HEK293 (cell line): Measurements from ENCODE around the gene LGI4.
A peak's percentile ranks its signal among the peaks of the same experiment; 100 is the strongest.

ENCODE experiments used
- GLIS2 ChIP-seq: fragments of 450-650 bp; formaldehyde crosslinking; IDR thresholded peaks from 2 replicates; pipeline ENCODE4 v1.5.1; 2016; ENCODE audit warnings: missing biosample characterization, missing genetic modification characterization
- KLF1 ChIP-seq: fragments of 450-650 bp; formaldehyde crosslinking; IDR thresholded peaks from 2 replicates; pipeline ENCODE4 v1.5.1; 2016; ENCODE audit warnings: missing biosample characterization, missing genetic modification characterization
- KLF10 ChIP-seq: fragments of 450-650 bp; IDR thresholded peaks from 2 replicates; pipeline ENCODE4 v1.5.1; 2018; ENCODE audit warnings: missing biosample characterization, mild to moderate bottlenecking, missing genetic modification characterization
- MEIS1 ChIP-seq: sonication (generic); formaldehyde crosslinking; IDR thresholded peaks from 2 replicates; pipeline ENCODE4 v1.8.1; 2022; ENCODE audit warnings: missing genetic modification reagents, mild to moderate bottlenecking, borderline replicate concordance
- SALL2 ChIP-seq: fragments of 450-650 bp; formaldehyde crosslinking; IDR thresholded peaks from 2 replicates; pipeline ENCODE4 v1.5.0; 2017; ENCODE audit warnings: missing biosample characterization, mild to moderate bottlenecking, missing genetic modification characterization, borderline replicate concordance
- SCRT1 ChIP-seq: fragments of 450-650 bp; formaldehyde crosslinking; IDR thresholded peaks from 2 replicates; pipeline ENCODE4 v1.5.1; 2016; ENCODE audit warnings: missing biosample characterization, missing genetic modification characterization, borderline replicate concordance
- YY2 ChIP-seq: fragments of 450-650 bp; formaldehyde crosslinking; IDR thresholded peaks from 2 replicates; pipeline ENCODE4 v1.5.1; 2016; ENCODE audit warnings: missing biosample characterization, missing genetic modification characterization
- ZFP41 ChIP-seq: fragments of 450-650 bp; formaldehyde crosslinking; IDR thresholded peaks from 2 replicates; pipeline ENCODE4 v1.5.1; 2016; ENCODE audit warnings: missing biosample characterization, missing genetic modification characterization, borderline replicate concordance
- ZNF10 ChIP-seq: fragments of 450-650 bp; formaldehyde crosslinking; IDR thresholded peaks from 2 replicates; pipeline ENCODE4 v1.5.1; 2017; ENCODE audit warnings: missing biosample characterization, missing genetic modification characterization
- ZNF138 ChIP-seq: fragments of 450-650 bp; formaldehyde crosslinking; IDR thresholded peaks from 2 replicates; pipeline ENCODE4 v1.5.1; 2016; ENCODE audit warnings: missing biosample characterization, missing genetic modification characterization, borderline replicate concordance
- ZNF140 ChIP-seq: fragments of 450-650 bp; formaldehyde crosslinking; IDR thresholded peaks from 2 replicates; pipeline ENCODE4 v1.5.1; 2016; ENCODE audit warnings: missing biosample characterization, missing genetic modification characterization
- ZNF155 ChIP-seq: fragments of 450-650 bp; formaldehyde crosslinking; IDR thresholded peaks from 2 replicates; pipeline ENCODE4 v1.5.1; 2016; ENCODE audit warnings: missing biosample characterization, missing genetic modification characterization
- ZNF157 ChIP-seq: fragments of 450-650 bp; formaldehyde crosslinking; IDR thresholded peaks from 2 replicates; pipeline ENCODE4 v1.5.1; 2016; ENCODE audit warnings: missing biosample characterization, missing genetic modification characterization
- ZNF19 ChIP-seq: fragments of 450-650 bp; formaldehyde crosslinking; IDR thresholded peaks from 2 replicates; pipeline ENCODE4; 2016; ENCODE audit warnings: missing biosample characterization, missing genetic modification characterization, low read depth
- ZNF211 ChIP-seq: fragments of 450-650 bp; formaldehyde crosslinking; IDR thresholded peaks from 2 replicates; pipeline ENCODE4 v1.5.1; 2016; ENCODE audit warnings: low read depth, missing biosample characterization, missing genetic modification characterization
- ZNF354C ChIP-seq: fragments of 450-650 bp; formaldehyde crosslinking; IDR thresholded peaks from 2 replicates; pipeline ENCODE4 v1.5.1; 2016; ENCODE audit warnings: missing biosample characterization, missing genetic modification characterization, low read depth, borderline replicate concordance
- ZNF37A ChIP-seq: fragments of 450-650 bp; IDR thresholded peaks from 2 replicates; pipeline ENCODE4 v1.5.1; 2018; ENCODE audit warnings: missing biosample characterization, missing genetic modification characterization
- ZNF514 ChIP-seq: fragments of 450-650 bp; formaldehyde crosslinking; IDR thresholded peaks from 2 replicates; pipeline ENCODE4 v1.5.1; 2016; ENCODE audit warnings: missing biosample characterization, missing genetic modification characterization
- ZNF544 ChIP-seq: fragments of 450-650 bp; formaldehyde crosslinking; IDR thresholded peaks from 2 replicates; pipeline ENCODE4 v1.5.0; 2017; ENCODE audit warnings: missing biosample characterization, missing genetic modification characterization
- ZNF585B ChIP-seq: fragments of 450-650 bp; formaldehyde crosslinking; IDR thresholded peaks from 2 replicates; pipeline ENCODE4 v1.5.1; 2016; ENCODE audit warnings: missing biosample characterization, missing genetic modification characterization
- ZNF623 ChIP-seq: fragments of 450-650 bp; formaldehyde crosslinking; IDR thresholded peaks from 2 replicates; pipeline ENCODE4 v1.5.1; 2016; ENCODE audit warnings: missing biosample characterization, missing genetic modification characterization
- ZNF707 ChIP-seq: fragments of 450-650 bp; formaldehyde crosslinking; IDR thresholded peaks from 2 replicates; pipeline ENCODE4 v1.5.1; 2016; ENCODE audit warnings: missing biosample characterization, missing genetic modification characterization
- ZNF768 ChIP-seq: fragments of 450-650 bp; formaldehyde crosslinking; IDR thresholded peaks from 2 replicates; pipeline ENCODE4 v1.5.1; 2018; ENCODE audit warnings: missing biosample characterization, mild to moderate bottlenecking, missing genetic modification characterization
- TF ChIP-seq, protein P1 (sequence below): IDR thresholded peaks from 2 replicates; pipeline ENCODE4 v1.6.1; 2011; ENCODE audit warnings: mild to moderate bottlenecking, low read depth, low read length, borderline replicate concordance
- TF ChIP-seq, protein P2 (sequence below): fragments of 450-650 bp; formaldehyde crosslinking; IDR thresholded peaks from 2 replicates; pipeline ENCODE4 v1.5.1; 2016; ENCODE audit warnings: missing biosample characterization, missing genetic modification characterization
- TF ChIP-seq, protein P3 (sequence below): fragments of 450-650 bp; IDR thresholded peaks from 2 replicates; pipeline ENCODE4 v1.5.1; 2018; ENCODE audit warnings: missing biosample characterization, mild to moderate bottlenecking, missing genetic modification characterization
- TF ChIP-seq, protein P4 (sequence below): fragments of 450-650 bp; formaldehyde crosslinking; IDR thresholded peaks from 2 replicates; pipeline ENCODE4 v1.5.1; 2017; ENCODE audit warnings: missing biosample characterization, missing genetic modification characterization
- TF ChIP-seq, protein P5 (sequence below): fragments of 450-650 bp; formaldehyde crosslinking; IDR thresholded peaks from 2 replicates; pipeline ENCODE4 v1.5.1; 2016; ENCODE audit warnings: missing biosample characterization, missing genetic modification characterization, borderline replicate concordance

LGI4 gene

DNA sequence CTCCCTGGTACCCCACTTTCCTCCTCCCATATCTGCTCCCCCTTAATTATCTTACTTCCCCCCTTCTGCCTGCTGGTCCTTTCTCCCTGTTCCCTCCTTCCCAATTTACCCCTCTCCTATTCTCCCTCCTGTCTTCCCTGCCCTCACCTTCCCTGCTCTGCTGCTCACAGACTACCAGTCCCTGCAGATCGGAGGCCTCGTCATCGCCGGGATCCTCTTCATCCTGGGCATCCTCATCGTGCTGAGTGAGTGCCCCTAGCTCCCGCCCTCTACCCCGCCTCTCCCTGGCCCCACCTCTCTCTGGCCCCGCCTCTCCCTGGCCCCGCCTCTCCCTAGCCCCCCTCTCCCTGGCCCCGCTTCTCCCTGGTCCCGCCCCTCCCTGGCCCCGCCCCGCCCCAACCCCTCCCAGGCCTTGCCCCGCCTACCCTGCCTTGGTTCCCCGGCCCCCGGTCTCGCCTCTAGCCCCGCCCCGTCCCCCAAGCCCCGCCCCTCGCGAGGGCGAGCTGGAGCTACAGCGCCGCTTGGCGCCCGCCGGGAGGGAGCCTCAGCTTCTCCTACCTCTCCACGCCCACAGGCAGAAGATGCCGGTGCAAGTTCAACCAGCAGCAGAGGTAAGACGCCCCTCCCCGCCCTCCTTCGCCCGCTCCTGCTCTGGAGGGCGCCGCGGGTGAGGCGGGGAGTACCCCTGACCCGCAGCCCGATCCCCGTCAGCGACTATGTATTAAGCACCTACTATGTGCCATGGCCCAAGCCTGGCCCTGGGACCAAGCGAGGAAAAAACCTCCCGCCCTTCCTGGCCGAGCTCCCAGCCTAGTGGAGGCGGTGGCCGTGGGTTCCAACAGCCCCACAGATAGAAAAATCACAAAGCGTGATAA lies 6.3 kb upstream of the LGI4 start (continued):
- TF ChIP-seq, protein P1, sequence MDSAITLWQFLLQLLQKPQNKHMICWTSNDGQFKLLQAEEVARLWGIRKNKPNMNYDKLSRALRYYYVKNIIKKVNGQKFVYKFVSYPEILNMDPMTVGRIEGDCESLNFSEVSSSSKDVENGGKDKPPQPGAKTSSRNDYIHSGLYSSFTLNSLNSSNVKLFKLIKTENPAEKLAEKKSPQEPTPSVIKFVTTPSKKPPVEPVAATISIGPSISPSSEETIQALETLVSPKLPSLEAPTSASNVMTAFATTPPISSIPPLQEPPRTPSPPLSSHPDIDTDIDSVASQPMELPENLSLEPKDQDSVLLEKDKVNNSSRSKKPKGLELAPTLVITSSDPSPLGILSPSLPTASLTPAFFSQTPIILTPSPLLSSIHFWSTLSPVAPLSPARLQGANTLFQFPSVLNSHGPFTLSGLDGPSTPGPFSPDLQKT = no peak
- TF ChIP-seq, protein P2, sequence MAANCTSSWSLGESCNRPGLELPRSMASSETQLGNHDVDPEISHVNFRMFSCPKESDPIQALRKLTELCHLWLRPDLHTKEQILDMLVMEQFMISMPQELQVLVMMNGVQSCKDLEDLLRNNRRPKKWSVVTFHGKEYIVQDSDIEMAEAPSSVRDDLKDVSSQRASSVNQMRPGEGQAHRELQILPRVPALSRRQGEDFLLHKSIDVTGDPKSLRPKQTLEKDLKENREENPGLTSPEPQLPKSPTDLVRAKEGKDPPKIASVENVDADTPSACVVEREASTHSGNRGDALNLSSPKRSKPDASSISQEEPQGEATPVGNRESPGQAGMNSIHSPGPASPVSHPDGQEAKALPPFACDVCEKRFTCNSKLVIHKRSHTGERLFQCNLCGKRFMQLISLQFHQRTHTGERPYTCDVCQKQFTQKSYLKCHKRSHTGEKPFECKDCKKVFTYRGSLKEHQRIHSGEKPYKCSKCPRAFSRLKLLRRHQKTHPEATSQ = no peak
- TF ChIP-seq ZNF544 (tag by site-specific recombination) (no peak), ZNF140 (tag by site-specific recombination) (no peak; the same call in 1 of the 2 replicates), ZNF707 (no peak), ZNF585B (tag by site-specific recombination) (no peak), ZNF514 (tag by site-specific recombination) (peak; percentile 72; the same call in 1 of the 2 replicates), MEIS1 (CRISPR knock-in tag) (no peak), ZNF155 (tag by site-specific recombination) (0 out of 2 replicates have a peak, but pooled peaks have one; percentile 81), KLF10 (tag by site-specific recombination) (no peak; the same call in 1 of the 2 replicates), ZNF10 (tag by site-specific recombination) (no peak), KLF1 (tag by site-specific recombination) (peak; percentile 65), ZNF37A (tag by site-specific recombination) (no peak), ZNF211 (tag by site-specific recombination) (no peak; the same call in 1 of the 2 replicates), ZNF138 (no peak), SALL2 (no peak), ZNF19 (tag by site-specific recombination) (no peak), GLIS2 (tag by site-specific recombination) (peak; percentile 78), ZNF157 (tag by site-specific recombination) (no peak), ZNF354C (tag by site-specific recombination) (no peak), ZNF768 (tag by site-specific recombination) (no peak), SCRT1 (no peak), YY2 (peak; percentile 75; the same call in 1 of the 2 replicates), ZFP41 (tag by site-specific recombination) (no peak), ZNF623 (no peak)
- TF ChIP-seq, protein P3, sequence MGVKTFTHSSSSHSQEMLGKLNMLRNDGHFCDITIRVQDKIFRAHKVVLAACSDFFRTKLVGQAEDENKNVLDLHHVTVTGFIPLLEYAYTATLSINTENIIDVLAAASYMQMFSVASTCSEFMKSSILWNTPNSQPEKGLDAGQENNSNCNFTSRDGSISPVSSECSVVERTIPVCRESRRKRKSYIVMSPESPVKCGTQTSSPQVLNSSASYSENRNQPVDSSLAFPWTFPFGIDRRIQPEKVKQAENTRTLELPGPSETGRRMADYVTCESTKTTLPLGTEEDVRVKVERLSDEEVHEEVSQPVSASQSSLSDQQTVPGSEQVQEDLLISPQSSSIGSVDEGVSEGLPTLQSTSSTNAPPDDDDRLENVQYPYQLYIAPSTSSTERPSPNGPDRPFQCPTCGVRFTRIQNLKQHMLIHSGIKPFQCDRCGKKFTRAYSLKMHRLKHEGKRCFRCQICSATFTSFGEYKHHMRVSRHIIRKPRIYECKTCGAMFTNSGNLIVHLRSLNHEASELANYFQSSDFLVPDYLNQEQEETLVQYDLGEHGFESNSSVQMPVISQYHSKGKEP (tag by site-specific recombination) = no peak
- TF ChIP-seq, protein P4, sequence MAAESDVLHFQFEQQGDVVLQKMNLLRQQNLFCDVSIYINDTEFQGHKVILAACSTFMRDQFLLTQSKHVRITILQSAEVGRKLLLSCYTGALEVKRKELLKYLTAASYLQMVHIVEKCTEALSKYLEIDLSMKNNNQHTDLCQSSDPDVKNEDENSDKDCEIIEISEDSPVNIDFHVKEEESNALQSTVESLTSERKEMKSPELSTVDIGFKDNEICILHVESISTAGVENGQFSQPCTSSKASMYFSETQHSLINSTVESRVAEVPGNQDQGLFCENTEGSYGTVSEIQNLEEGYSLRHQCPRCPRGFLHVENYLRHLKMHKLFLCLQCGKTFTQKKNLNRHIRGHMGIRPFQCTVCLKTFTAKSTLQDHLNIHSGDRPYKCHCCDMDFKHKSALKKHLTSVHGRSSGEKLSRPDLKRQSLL (tag by site-specific recombination) = no peak
- TF ChIP-seq, protein P5, sequence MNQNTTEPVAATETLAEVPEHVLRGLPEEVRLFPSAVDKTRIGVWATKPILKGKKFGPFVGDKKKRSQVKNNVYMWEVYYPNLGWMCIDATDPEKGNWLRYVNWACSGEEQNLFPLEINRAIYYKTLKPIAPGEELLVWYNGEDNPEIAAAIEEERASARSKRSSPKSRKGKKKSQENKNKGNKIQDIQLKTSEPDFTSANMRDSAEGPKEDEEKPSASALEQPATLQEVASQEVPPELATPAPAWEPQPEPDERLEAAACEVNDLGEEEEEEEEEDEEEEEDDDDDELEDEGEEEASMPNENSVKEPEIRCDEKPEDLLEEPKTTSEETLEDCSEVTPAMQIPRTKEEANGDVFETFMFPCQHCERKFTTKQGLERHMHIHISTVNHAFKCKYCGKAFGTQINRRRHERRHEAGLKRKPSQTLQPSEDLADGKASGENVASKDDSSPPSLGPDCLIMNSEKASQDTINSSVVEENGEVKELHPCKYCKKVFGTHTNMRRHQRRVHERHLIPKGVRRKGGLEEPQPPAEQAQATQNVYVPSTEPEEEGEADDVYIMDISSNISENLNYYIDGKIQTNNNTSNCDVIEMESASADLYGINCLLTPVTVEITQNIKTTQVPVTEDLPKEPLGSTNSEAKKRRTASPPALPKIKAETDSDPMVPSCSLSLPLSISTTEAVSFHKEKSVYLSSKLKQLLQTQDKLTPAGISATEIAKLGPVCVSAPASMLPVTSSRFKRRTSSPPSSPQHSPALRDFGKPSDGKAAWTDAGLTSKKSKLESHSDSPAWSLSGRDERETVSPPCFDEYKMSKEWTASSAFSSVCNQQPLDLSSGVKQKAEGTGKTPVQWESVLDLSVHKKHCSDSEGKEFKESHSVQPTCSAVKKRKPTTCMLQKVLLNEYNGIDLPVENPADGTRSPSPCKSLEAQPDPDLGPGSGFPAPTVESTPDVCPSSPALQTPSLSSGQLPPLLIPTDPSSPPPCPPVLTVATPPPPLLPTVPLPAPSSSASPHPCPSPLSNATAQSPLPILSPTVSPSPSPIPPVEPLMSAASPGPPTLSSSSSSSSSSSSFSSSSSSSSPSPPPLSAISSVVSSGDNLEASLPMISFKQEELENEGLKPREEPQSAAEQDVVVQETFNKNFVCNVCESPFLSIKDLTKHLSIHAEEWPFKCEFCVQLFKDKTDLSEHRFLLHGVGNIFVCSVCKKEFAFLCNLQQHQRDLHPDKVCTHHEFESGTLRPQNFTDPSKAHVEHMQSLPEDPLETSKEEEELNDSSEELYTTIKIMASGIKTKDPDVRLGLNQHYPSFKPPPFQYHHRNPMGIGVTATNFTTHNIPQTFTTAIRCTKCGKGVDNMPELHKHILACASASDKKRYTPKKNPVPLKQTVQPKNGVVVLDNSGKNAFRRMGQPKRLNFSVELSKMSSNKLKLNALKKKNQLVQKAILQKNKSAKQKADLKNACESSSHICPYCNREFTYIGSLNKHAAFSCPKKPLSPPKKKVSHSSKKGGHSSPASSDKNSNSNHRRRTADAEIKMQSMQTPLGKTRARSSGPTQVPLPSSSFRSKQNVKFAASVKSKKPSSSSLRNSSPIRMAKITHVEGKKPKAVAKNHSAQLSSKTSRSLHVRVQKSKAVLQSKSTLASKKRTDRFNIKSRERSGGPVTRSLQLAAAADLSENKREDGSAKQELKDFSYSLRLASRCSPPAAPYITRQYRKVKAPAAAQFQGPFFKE = no peak
